ENCODE data around the gene FAR2.

FAR2 gene

GRCh38 chr12:29103539-29103974, 45.5 kb upstream of the FAR2 start:
- no peaks in the 10 kb centered on the region for H3K9me3 ChIP-seq (ENCODE audit: control insufficient read depth, insufficient read depth, low read depth, low read length)
- no peak overlapping the region for H3K4me3 ChIP-seq (ENCODE audit: low read depth, low read length)
- no peak for TF ChIP-seq SP7 (tag by site-specific recombination; IDR thresholded peaks at IDR 0.05)
- TF ChIP-seq YY2 (tag by site-specific recombination; IDR thresholded peaks at IDR 0.05) = no peak
- no peak for TF ChIP-seq ZSCAN23 (tag by site-specific recombination; IDR thresholded peaks at IDR 0.05)
- no peak for TF ChIP-seq ZNF148 (tag by site-specific recombination; IDR thresholded peaks at IDR 0.05; ENCODE audit: borderline replicate concordance)
- TF ChIP-seq ZBTB7A (tag by site-specific recombination; IDR thresholded peaks at IDR 0.05; ENCODE audit: low read depth) = no peak
- no peak for TF ChIP-seq ZNF704 (tag by site-specific recombination; IDR thresholded peaks at IDR 0.05)
- no peak overlapping the region for H3K27ac ChIP-seq (ENCODE audit: extremely low read depth, low read depth, low read length)
- CTCF ChIA-PET = interaction anchor here (0.9 kb wide), 1 partner anchor 15 kb away, joined by 3 read pairs; no protein-coding TSS in a partner anchor
- no peaks in the 10 kb centered on the region for H3K4me1 ChIP-seq (ENCODE audit: control insufficient read depth, insufficient read depth, low read length)
- H3K36me3 ChIP-seq (ENCODE audit: control insufficient read depth in 2 of 2, insufficient read depth in 1 of 2, low read length in 2 of 2) = no peaks in the 10 kb centered on the region
- POLR2A ChIA-PET = no interaction called here

GRCh38 chr12:29104516-29104915, 44.6 kb upstream of the FAR2 start:
- Histone ChIP-seq H3K9me3 (ENCODE audit: control insufficient read depth, insufficient read depth, low read depth, low read length) (no peaks in the 10 kb centered on the region), H3K4me1 (ENCODE audit: control insufficient read depth, insufficient read depth, low read length) (no peaks in the 10 kb centered on the region), H3K27ac (ENCODE audit: extremely low read depth, low read depth, low read length) (no peak overlapping the region), H3K36me3 (ENCODE audit: control insufficient read depth in 2 of 2, insufficient read depth in 1 of 2, low read length in 2 of 2) (no peaks in the 10 kb centered on the region), H3K4me3 (ENCODE audit: low read depth, low read length) (no peak overlapping the region)
- CTCF ChIA-PET = no interaction called here
- POLR2A ChIA-PET = no interaction called here
- TF ChIP-seq ZNF175 (tag by site-specific recombination; IDR thresholded peaks at IDR 0.05) (no peak), ZNF623 (tag by site-specific recombination; IDR thresholded peaks at IDR 0.05) (no peak), KLF16 (tag by site-specific recombination; IDR thresholded peaks at IDR 0.05) (no peak), ZSCAN23 (tag by site-specific recombination; IDR thresholded peaks at IDR 0.05) (no peak), FEZF1 (tag by site-specific recombination; IDR thresholded peaks at IDR 0.05) (no peak), ZSCAN16 (tag by site-specific recombination; IDR thresholded peaks at IDR 0.05) (no peak), ZNF184 (tag by site-specific recombination; IDR thresholded peaks at IDR 0.05) (no peak)

GRCh38 chr12:29110506-29111442, 38.3 kb upstream of the FAR2 start:
- H3K36me3 ChIP-seq (ENCODE audit: control insufficient read depth in 2 of 2, insufficient read depth in 1 of 2, low read length in 2 of 2) = no peaks in the 10 kb centered on the region
- POLR2A ChIA-PET = no interaction called here

More at GRCh38 chr12:29110506-29111442, 38.3 kb upstream of the FAR2 start:
- CTCF ChIA-PET = no interaction called here
- Histone ChIP-seq H3K27ac (ENCODE audit: extremely low read depth, low read depth, low read length) (no peak overlapping the region), H3K9me3 (ENCODE audit: control insufficient read depth, insufficient read depth, low read depth, low read length) (no peaks in the 10 kb centered on the region), H3K4me3 (ENCODE audit: low read depth, low read length) (no peak overlapping the region), H3K4me1 (ENCODE audit: control insufficient read depth, insufficient read depth, low read length) (no peaks in the 10 kb centered on the region)
- peak; percentile 83 for TF ChIP-seq SETDB1 (IDR thresholded peaks at IDR 0.05; ENCODE audit: insufficient read length, low read length)
- TF ChIP-seq ZNF664 (tag by site-specific recombination; IDR thresholded peaks at IDR 0.05) = no peak
- no peak for TF ChIP-seq ZNF660 (tag by site-specific recombination; IDR thresholded peaks at IDR 0.05)
- TF ChIP-seq ZNF626 (tag by site-specific recombination; IDR thresholded peaks at IDR 0.05) = no peak
- TF ChIP-seq ZNF280C (tag by site-specific recombination; IDR thresholded peaks at IDR 0.05) = no peak
- no peak for TF ChIP-seq ZNF138 (tag by site-specific recombination; IDR thresholded peaks at IDR 0.05; ENCODE audit: borderline replicate concordance)
- TF ChIP-seq PRDM1 (tag by site-specific recombination; IDR thresholded peaks at IDR 0.05) = no peak
